GM12891 (cell line): ENCODE results near the gene MAPK14.

Experiments
- POLR2A ChIP-seq: IDR thresholded peaks from 2 replicates; pipeline ENCODE4 v1.6.1; 2011; ENCODE audit warnings: low read depth, low read length, control low read depth
- SPI1 ChIP-seq: IDR thresholded peaks from 2 replicates; pipeline ENCODE4 v1.6.1; 2011; ENCODE audit warnings: low read depth, low read length, control low read depth

- TF ChIP-seq SPI1 (no peak), POLR2A (no peak)
Observed at GRCh38 chr6:36070252-36070651, 42.6 kb downstream of the MAPK14 start.
